ENCODE data around the gene KIF4A.

The KIF4A gene

DNA sequence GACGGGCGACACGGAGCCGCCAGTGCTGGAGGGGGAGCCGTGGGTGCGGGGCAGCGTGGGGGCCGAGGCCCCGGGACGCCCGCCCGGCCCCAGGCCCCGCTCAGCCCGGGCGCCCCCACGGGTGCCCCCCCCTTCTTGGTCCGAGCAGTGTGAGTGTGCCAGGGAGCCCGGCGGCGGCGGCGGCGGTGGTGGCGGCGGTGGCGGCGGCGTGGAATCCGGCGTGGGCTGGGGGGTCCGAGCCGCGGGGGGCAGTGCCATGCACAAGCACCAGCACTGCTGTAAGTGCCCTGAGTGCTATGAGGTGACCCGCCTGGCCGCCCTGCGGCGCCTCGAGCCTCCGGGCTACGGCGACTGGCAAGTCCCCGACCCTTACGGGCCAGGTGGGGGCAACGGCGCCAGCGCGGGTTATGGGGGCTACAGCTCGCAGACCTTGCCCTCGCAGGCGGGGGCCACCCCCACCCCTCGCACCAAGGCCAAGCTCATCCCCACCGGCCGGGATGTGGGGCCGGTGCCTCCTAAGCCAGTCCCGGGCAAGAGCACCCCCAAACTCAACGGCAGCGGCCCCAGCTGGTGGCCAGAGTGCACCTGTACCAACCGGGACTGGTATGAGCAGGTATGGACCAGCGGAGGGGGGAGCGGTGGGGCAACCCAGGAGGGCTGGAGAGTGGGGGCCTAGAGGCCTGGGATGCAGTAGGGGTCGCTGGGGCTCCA is 155.2 kb downstream of the KIF4A start:
- no peak for DNase-seq

DNA sequence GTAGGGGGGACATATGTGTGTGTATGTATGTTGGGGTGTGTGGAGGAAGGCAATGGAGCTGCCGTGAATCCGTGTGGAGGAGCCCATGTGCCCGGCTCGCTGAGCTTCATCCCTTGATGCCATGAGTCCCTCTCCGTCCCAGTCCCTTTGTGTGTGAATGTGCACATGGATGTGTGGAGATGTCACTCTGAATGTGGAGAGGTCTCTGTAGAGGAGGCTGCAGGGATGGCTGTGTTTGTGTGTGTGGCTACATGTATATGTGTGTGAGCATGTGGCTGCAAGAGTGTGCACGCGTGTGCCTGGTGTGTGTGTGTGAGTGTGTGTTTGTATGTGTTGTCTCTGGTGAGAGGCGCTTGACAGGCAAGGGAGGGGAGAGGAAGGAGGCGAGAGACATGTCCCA is 156.0 kb downstream of the KIF4A start:
- no peak for DNase-seq

DNA sequence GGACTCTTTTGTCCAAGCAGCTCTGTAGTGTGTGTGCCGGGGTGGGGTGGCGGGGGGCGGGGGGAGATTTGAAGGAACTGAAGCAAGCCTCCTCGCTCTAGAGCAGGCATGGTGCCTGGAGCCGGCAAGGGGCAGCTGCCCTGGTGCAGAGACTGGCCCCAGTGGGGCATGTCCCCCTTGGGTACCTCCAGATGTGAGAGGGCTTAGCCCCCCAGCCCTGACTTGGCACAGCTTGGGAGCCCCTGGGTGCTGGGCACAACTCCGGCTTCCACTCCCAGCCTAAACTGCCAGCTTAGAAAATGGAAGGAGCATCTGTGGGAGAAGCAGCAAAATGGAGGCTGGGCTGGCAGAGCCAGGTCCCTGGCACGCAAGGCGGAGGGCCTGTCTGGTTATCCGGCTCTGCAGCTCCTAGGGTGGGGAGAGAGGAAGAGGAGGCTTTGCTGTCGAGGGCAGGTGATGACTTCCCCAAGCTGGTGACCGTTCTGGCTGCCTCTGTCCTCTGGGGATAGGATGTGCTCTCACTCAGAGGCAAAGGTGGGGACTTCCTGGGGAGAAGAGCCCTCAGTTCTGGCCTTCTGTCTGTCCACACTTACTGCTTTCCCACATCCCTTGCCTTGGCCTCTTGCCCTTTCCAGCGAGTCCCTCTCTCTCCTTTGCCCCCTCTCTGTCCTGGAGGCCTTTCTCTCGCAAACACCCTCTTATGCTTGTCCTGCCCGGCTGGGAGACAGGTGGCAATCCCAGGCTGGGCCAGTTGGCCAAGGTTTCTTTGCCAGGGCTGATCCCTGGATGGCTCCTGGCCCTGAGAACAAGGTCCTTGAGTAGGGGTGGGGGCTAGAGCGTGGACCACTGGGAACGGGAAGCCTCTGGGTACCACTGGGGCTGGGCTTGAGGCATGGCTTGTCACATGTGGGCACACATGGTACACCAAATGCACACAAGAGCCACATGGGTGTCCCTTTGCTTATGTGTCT is 156.8 kb downstream of the KIF4A start:
- DNase-seq, result no peak

DNA sequence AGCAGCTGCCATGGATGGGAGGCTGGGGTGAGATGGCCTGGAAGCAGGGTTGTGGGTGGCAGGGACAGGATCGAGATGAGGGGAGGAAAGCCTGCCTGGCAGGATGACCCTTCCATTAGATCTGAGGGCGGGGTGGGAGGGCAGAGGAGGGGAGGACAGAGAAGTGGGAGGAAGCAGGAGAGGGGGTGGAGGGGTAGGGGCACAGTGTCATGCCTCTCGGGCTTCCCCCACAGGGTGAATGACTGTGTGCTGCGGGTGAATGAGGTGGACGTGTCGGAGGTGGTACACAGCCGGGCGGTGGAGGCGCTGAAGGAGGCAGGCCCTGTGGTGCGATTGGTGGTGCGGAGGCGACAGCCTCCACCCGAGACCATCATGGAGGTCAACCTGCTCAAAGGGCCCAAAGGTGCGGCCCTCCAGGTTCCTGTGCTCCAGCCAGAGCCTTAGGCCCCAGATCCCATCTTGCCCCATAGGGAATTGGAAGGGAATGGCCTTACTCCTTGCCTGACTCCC is 159.6 kb downstream of the KIF4A start:
- no peak for DNase-seq

DNA sequence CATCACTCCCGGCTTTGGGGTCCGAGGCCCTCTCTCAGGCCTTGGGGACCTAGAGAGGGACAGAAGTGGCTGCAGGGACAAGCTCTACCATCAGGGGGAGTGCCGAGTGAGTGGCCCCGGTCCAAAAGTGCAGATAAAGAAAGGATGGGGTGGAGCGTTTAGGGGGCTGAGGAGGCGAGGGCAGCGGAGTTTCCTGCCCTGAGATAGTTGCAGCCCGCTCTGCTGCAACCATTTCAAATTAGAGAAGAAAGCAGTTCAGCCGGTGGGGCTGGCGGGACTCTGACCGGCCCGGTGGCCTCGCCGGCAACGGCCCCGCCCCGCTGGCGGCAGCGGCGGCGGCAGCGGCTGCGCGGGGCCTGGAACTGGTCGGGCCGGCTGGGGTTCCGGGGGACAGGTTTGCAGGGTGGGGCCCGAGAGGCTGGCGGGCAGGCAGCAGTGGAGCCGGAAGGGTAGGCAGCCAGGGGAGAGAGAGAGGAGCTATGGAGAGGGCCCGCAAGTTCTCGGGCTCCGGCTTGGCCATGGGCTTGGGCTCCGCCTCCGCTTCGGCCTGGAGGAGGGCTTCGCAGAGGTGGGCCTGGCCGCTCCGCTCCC is 162.3 kb downstream of the KIF4A start:
- no peak for DNase-seq

DNA sequence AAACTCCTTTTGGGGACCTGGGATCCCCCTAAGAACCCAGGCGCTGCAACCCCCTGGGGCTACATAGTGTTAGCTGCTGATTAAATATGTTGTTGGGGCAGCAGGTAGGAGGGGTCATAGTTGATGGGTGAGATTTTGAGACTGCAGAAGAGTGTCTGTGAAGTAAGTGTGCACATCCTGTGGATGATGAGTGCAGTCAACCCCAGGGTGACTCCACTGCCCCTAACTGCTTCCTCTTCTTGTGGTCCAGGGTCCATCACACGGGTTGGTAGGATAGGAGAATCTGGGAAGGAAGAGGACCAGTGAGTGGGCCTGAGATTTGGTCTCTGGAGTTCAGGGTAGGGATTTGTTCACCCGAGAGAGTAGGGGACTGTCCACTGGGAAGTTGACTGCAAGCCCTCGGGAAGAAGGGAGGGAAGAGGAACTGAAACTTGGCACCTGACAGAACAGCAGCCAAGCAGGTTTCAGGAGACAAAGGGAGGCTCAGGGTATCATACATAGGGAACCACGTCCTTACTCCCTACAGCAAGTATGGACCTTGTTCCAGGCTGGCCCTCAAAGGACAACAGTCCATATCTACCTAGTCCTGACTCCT is 163.2 kb downstream of the KIF4A start:
- no peak for DNase-seq

DNA sequence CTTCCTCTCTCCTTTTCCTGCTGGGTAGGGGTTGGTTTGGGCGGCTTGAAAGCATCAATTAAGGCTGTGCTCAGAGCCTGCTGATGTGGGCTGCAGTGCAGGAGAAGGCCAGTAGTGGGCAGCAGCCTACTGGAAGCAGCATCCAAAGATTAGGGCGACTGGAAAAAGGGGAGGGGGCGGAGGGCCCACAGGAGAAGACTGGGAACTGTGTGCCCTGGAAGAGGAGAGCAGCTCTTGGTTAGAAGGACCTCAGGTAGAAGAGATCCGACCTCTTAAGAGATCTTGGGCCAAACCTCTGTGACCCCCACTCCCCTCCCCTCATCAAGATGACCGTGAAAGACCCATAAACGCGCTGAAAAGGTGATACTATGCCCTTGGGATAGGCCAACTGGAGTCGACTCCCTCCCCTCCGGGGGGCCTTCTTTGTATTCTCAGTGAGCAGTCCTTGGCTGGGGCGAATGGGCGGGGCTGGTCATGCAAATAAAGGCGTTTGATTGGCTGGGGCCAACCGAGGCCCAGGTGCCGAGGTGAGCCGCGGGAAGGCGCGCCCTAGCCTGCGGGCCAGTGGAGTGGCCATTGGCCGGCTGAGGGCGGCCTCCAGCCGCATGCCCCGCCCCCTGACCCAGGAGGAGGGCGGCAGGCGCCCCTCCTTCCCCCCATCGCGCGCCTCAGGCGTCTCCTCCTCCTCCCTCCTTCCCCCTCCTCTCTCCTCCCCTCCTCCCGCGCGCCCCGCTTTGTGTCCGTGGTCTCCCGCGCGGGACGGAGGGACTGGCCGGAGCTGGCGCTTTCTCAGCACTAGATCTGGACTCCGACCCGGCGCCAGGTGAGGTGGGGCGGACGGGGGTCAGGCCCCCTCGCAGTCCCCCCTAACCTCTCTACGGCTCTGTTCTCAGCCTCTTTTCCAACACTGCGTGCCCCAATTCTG is 164.8 kb downstream of the KIF4A start:
- peak; percentile 82 for DNase-seq

DNA sequence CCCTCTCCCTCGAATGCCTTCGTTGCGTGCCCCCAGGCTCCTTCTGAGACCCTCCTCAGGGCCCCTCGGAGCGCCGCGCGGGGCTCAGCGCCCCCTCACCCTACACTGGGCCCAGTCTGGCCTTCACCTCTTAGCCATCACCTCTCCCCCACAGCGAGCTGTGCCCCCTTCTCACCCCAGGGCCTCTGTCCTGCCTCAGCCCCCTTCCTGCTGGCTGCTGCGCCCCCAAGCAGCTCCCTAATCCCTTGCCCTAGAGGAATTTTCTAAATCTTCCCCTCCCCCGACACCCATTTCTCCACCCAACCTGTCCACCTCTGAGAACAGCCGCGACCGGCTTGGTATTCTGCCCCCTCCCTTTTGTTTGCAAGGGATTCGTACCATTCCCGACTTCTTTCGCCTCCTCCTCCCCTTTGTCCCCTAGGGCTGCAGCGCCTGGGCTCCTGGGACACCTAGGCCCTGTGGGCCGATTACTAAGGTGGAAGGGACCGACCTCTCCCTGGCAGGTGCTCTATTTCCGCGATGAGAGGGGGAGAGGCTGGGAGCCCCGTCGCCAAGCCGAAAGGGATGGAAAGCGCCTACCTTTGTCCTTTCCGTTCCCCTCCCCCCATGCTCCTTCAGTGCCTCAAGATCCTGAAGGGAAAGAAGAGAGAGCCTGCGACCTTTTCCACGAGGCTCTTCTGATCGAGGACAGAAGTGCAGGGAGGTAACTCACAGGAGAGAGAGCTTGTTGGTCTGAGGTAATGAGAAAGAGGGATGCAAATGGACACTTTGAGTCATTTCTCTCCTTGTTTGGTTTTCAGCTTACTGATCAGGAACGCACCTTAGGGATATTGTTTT is 165.7 kb downstream of the KIF4A start:
- no peak for DNase-seq

DNA sequence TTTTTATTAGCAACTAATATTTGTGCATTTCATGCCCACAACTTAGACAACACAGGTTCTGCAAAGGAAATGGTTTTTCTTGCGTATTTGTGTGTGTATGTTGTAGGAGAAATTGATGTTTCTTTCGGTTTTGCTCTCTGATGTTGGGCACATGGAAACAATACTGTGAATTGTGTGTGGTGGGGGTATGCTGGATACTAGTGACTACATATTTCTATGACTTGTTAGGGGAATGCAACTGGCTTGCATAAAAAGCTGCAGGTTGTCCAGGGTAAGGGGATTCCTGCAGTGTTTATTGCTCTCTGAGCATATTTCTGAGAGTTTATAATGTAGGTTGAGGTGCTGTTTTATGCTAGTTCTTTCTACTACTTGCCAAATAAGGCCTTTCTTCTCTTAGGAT is 166.4 kb downstream of the KIF4A start:
- no peak for DNase-seq

DNA sequence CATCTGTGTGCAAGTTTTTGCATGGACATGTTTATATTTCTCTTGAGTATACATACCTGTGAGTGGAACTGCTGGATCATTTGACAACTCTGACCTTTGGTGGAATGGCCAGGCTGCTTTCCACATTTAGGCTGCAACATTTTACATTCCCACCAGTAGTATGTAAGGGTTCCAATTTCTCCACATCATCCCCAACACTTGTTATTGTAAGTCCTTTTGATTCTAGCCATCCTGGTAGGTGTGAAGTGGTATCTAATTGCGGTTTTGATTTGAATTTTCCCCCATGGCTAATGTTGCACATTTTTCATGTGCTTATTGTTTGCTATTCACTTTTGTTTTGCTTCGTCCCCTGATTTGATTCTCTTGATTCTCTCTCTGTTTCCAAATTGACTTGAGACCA is 171.1 kb downstream of the KIF4A start:
- no peak for DNase-seq

DNA sequence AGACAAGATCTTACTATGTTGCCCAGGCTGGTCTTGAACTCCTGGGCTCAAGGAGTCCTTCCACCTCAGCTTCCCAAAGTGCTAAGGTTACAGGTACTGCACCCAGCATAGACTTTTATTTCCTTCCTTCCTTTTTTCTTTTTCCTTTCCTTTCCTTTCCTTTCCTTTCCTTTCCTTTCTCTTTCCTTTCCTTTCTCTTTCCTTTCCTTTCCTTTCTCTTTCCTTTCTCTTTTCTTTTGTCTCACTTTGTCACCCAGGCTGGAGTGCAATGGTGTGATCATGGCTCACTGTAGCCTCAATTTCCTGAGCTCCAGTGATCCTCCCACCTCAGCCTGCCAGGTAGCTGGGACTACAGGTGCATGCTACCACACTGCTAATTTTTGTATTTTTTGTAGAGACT is 174.1 kb downstream of the KIF4A start:
- no peak for DNase-seq

DNA sequence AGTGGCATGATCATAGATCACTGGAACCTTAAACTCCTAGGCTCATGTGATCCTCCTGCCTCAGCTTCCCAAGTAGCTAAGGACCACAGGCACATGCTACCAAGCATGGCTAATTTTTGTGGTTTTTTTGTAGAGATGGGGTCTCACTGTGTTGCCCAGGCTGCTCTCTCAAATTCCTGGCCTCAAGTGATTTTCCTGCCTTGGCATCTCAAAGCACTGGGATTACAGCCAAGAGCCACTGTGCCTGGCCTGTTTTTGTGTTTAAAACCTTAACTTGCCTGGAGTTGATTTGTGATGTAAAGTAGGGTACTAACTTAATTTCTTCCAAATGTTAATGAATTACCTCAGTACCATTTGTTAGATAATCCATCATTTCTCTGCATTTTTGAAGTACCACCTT is 177.1 kb downstream of the KIF4A start:
- DNase-seq, result no peak

DNA sequence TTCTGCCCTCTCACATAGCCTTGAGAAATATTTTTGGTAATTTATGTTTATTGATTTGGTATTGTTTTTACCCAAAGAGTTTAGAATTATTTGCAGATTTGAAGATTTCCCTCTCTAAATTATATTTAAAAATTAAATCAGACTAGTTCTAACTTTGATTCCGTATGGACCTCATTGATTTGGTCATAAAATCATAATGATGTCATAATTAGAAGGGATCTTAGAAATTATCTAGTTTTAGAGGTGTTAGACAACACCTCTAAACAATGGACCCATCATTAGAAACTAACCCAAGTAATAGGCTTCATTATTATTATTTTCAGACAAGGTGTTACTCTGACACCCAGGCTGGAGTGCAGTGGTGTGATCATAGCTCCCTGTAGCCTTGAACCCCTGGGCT is 178.8 kb downstream of the KIF4A start:
- DNase-seq, result no peak

Measured in NCI-H1417 treated with DMSO at 0.1 percent for 48 hours (cell line).